GM12873 (cell line): ENCODE data around the gene IGSF5.

ENCODE experiments used
- CTCF ChIP-seq: IDR thresholded peaks from 2 replicates; pipeline ENCODE4 v1.5.1; 2012; ENCODE audit warnings: low read depth, mild to moderate bottlenecking, moderate library complexity, low read length, control low read depth; ENCODE audit not compliant: insufficient read depth; ENCODE audit errors: missing control alignments

The IGSF5 gene

GRCh38 chr21:39710866-39711265 is 34.1 kb upstream of the IGSF5 start:
- no peak for TF ChIP-seq CTCF

DNA sequence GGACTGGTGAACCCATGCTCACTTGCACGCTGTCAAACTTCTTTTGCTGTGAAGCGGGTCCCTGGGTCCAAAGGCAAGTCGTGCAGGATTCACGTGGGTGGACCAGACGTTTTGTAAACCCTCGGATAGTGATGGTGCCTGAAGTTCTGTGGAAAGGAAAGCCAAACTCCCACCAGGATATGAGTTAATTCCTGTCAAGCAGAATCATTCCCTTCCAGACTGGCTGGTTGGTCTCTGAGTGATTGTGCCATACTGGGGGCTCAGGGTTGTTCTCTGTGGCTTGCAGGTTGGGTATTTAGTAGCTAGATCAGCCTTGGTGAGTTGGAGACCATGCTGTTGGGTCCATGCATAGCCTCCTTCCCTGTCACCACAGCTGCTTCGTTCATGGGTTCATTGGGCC is 32.7 kb upstream of the IGSF5 start:
- TF ChIP-seq CTCF, result no peak

GRCh38 chr21:39712976-39713375 is 32.0 kb upstream of the IGSF5 start:
- no peak for TF ChIP-seq CTCF

DNA sequence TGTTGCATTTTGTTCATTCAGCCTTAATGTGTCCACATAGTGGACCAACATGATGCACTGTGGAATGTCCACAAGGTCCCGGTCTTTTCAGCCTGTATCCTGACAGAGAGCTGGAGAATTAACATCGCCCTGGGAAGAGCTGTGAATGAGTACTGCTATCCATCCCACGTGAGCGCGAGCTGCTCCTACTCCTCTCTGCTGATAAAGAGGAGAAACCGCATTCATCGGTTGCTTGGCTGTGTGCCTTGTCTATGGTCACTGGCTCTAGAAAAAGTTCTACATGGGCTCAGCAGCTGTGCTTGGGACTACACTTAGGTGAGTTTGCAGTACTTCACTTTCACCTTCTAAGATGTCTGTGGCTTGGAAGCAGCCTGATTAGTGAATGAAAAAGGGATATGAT is 31.1 kb upstream of the IGSF5 start:
- TF ChIP-seq CTCF, result no peak

- TF ChIP-seq CTCF, result no peak
Measured at GRCh38 chr21:39714331-39714730, 30.7 kb upstream of the IGSF5 start.

DNA sequence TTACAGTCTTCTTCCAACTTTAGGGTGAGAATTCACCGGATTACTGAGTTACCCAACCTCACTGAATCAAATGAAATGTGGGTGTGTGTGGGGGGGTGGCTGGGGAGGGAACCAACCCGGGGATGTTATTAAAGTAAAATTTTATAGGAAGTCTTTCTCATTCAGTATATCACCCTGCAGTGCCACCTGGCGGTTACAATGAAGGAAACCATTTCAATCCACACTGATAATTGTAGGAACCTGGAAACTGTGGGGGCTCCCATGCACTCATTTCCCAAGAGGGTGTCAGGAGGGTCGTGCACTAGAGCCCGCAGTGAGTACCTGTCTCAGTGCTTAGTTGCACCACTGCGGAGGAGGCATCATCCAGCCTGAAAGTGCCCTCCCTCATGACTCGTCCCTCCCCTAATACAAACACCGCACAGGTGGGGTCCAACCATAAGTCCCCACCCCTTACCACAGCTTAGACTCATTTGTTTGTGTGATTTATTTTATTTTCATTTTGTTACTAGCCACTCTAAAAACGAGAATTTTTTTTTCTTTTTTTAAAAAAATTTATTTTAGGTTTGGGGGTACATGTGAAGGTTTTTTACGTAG is 29.1 kb upstream of the IGSF5 start:
- peak; percentile 52 for TF ChIP-seq CTCF

GRCh38 chr21:39720126-39720778 is 24.7 kb upstream of the IGSF5 start:
- no peak for TF ChIP-seq CTCF
